Activated CD8-positive, alpha-beta T cell treated with anti-CD3 and anti-CD28 coated beads for 36 hours (primary cell): ENCODE data around the gene SCNN1B. TPM values are rescaled to one million over a fixed set of nuclear protein-coding genes. Genes with fewer than 3 reads are reported as not detected.

Experiments
- ATAC-seq: fragments of 200-7000 bp; cut with Tn5 transposase; one replicate; pipeline ENCODE4 v1.10.0; 2021; ENCODE audit warnings: mild to moderate bottlenecking, moderate library complexity
- CTCF ChIA-PET: fragments of 350-600 bp; sonication (Branson Sonifier 250); formaldehyde crosslinking; loops from one replicate; lab custom pipeline; 2021; ENCODE audit warnings: antibody characterized with exemption; lab: Charles Lee
- POLR2A ChIA-PET: fragments of 350-600 bp; sonication (Branson Sonifier 250); formaldehyde crosslinking; loops from one replicate; lab custom pipeline; 2021; ENCODE audit warnings: antibody characterized with exemption; lab: Charles Lee
- DNase-seq: peaks from one replicate; pipeline ENCODE4 v3.0.0-alpha.2; 2020
- H3K27ac Mint-ChIP-seq: one replicate; pipeline ENCODE4 v1.8.0; 2021; ENCODE audit warnings: mild to moderate bottlenecking, mixed read lengths
- H3K27me3 Mint-ChIP-seq: one replicate; pipeline ENCODE4 v1.8.0; 2021; ENCODE audit warnings: mixed read lengths
- H3K36me3 Mint-ChIP-seq: one replicate; pipeline ENCODE4 v1.8.0; 2021; ENCODE audit warnings: low read depth, mixed read lengths
- H3K4me1 Mint-ChIP-seq: one replicate; pipeline ENCODE4 v1.8.0; 2021; ENCODE audit warnings: low read depth, mixed read lengths
- H3K4me3 Mint-ChIP-seq: one replicate; pipeline ENCODE4 v1.8.0; 2021; ENCODE audit warnings: mild to moderate bottlenecking, moderate library complexity, mixed read lengths
- H3K9me3 Mint-ChIP-seq: one replicate; pipeline ENCODE4 v1.8.0; 2021; ENCODE audit warnings: mixed read lengths
- CTCF ChIP-seq: fragments of 200-600 bp; IDR thresholded peaks from one replicate; pipeline ENCODE4 v1.8.0; 2022; ENCODE audit warnings: antibody characterized with exemption, mild to moderate bottlenecking
- intact Hi-C: fragments of 100-400 bp; cut with micrococcal nuclease; formaldehyde crosslinking; loops from one replicate; pipeline ENCODE4 v1.10.0; 2022
- total RNA-seq, 2 experiments: library from RNA; stranded (reverse); gene quantifications; one replicate each; pipeline ENCODE4 v1.2.3, GENCODE V29; 2021

SCNN1B gene
- total RNA-seq, 2 experiments from 2014 or later = not detected

DNA sequence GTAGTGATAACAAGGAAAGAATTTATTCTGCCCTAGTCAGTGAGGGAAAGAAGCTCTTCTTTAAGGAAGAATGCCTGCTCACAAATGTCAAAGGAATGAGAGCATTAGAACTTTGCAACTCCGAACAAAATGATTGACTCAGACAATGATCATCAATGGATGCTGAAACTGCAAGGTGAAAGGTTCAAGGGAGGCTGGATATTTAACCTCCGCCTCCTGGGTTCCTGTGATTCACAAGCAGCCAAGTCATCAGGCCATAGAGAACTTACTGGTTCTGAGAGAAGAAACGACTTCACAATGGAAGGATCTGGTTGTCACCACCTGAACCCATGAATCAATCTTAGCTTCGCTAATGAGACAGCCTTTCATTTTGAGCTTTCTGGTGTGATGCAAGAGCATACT lies 16.0 kb upstream of the SCNN1B start:
- H3K27ac Mint-ChIP-seq = no peak overlapping the region
- H3K4me3 Mint-ChIP-seq = no peak overlapping the region
- CTCF ChIA-PET = interaction anchor here (1.0 kb wide), 1 partner anchor 148 kb away, joined by 4 read pairs; no protein-coding TSS in a partner anchor
- TF ChIP-seq CTCF = no peak
- POLR2A ChIA-PET = no interaction called here
- no peaks in the 10 kb centered on the region for H3K4me1 Mint-ChIP-seq
- no peaks in the 10 kb centered on the region for H3K36me3 Mint-ChIP-seq
- peaks cover 1% of the 10 kb centered on the region for H3K27me3 Mint-ChIP-seq
- no peaks in the 10 kb centered on the region for H3K9me3 Mint-ChIP-seq
- ATAC-seq (no peak), DNase-seq (no peak)
- intact Hi-C loops = no loop called here

DNA sequence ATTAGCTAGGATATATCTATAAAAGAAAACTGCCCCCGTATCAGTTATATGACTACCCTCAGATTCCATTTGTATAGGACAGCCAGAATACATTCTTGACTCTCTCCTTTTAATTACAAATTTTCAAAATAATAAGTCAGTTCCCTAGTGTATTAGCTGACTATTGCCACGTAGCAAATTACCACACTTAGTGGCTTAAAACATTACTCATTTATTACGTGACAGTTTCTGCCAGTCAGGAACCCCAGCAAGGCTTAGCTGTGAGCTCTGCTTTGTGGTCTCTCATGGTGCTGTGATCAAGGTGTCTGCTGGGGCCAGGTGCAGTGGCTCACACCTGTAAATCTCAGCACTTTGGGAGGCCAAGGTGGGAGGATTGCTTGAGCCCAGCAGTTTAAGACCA lies 13.9 kb upstream of the SCNN1B start:
- ATAC-seq (no peak), DNase-seq (no peak)
- Mint-ChIP-seq H3K36me3 (no peaks in the 10 kb centered on the region), H3K4me3 (no peak overlapping the region), H3K27ac (no peak overlapping the region), H3K9me3 (no peaks in the 10 kb centered on the region), H3K4me1 (no peaks in the 10 kb centered on the region), H3K27me3 (peaks cover 1% of the 10 kb centered on the region)
- no peak for TF ChIP-seq CTCF
- ChIA-PET CTCF (no interaction called here), POLR2A (interaction anchor here (0.8 kb wide), 1 partner anchor 45 kb away, joined by 3 read pairs; no protein-coding TSS in a partner anchor)
- intact Hi-C loops = no loop called here

DNA sequence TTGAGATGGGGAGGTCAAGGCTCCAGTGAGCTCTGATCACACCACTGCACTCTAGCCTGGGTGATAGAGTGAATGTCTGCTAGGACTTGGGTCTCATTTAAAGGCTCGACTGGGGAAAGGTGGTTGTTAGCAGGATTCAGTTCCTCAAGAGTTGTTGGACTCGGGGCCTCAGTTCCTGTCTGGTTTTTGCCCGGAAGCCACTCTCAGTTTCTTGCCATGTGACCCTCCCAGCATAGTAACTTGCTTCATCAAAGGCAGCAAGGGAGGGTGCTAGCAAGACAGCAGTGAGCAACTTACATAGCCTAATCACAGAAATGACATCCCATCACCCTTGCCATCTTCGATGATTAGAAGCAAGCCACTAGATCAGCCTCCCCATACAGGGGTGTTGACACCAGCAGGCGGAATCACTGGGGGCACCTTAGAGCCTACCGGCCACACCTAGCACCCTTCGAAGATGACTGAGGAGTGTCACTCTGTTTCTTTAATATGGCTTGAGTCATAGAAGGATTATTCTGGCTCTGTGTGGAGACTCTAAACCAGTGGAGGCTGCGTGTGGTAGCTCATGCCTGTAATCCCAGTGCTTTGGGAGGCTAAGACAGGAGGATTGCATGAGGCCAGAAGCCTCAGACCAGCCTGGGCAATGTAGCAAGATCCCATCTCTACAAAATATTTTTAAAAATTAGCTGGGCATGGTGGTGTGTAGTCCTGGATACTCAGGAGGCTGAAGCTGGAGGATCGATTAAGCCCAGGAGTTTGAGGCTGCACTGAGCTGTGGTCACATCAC lies 13.2 kb upstream of the SCNN1B start:
- Mint-ChIP-seq H3K4me1 (no peaks in the 10 kb centered on the region), H3K27ac (no peak overlapping the region), H3K36me3 (no peaks in the 10 kb centered on the region), H3K27me3 (peaks cover 1% of the 10 kb centered on the region), H3K4me3 (no peak overlapping the region), H3K9me3 (no peaks in the 10 kb centered on the region)
- ATAC-seq = no peak
- TF ChIP-seq CTCF = no peak
- no peak for DNase-seq
- ChIA-PET POLR2A (no interaction called here), CTCF (no interaction called here)
- intact Hi-C loops = no loop called here

GRCh38 chr16:23290189-23291062 lies 11.7 kb upstream of the SCNN1B start:
- TF ChIP-seq CTCF = no peak
- ChIA-PET CTCF (no interaction called here), POLR2A (no interaction called here)
- H3K36me3 Mint-ChIP-seq = no peaks in the 10 kb centered on the region
- ATAC-seq (no peak), DNase-seq (no peak)
- intact Hi-C loops = no loop called here
- H3K9me3 Mint-ChIP-seq = no peaks in the 10 kb centered on the region
- H3K4me1 Mint-ChIP-seq = no peaks in the 10 kb centered on the region
- H3K27ac Mint-ChIP-seq = no peak overlapping the region
- H3K27me3 Mint-ChIP-seq = peaks cover 8% of the 10 kb centered on the region
- no peak overlapping the region for H3K4me3 Mint-ChIP-seq

GRCh38 chr16:23293016-23293415 lies 9.1 kb upstream of the SCNN1B start:
- peaks cover 16% of the 10 kb centered on the region for H3K27me3 Mint-ChIP-seq
- H3K27ac Mint-ChIP-seq = no peak overlapping the region
- no peaks in the 10 kb centered on the region for H3K9me3 Mint-ChIP-seq
- ATAC-seq (no peak), DNase-seq (no peak)
- H3K4me3 Mint-ChIP-seq = no peak overlapping the region
- no peak for TF ChIP-seq CTCF
- H3K4me1 Mint-ChIP-seq = no peaks in the 10 kb centered on the region
- ChIA-PET CTCF (no interaction called here), POLR2A (no interaction called here)
- intact Hi-C loops = no loop called here
- no peaks in the 10 kb centered on the region for H3K36me3 Mint-ChIP-seq
